ENCODE results near the gene FRMPD2. TPM values are rescaled to one million over a fixed set of nuclear protein-coding genes. Genes with fewer than 3 reads are reported as not detected.

Gene FRMPD2
- total and polyA plus RNA-seq, 2 of the 4 experiments (the other 2 are of a cell fraction) = 0.18 TPM; not detected in 1

- Histone ChIP-seq H3K79me1 (ENCODE audit: low read depth in 1 of 2, low read length in 2 of 2) (peaks cover 38 to 69% of the 10 kb centered on the region in 2 experiments), H3K4ac (ENCODE audit: low read depth, low read length) (no peak overlapping the region), H2AK5ac (ENCODE audit: low read depth, low read length) (no peak overlapping the region), H3K23ac (ENCODE audit: low read depth, low read length) (no peak overlapping the region), H3K36me3 (ENCODE audit: control insufficient read depth, insufficient read depth, low read length) (peaks cover 5% of the 10 kb centered on the region; the same call in 1 of the 2 replicates), H3K9me1 (ENCODE audit: insufficient read depth, low read length) (0 out of 2 replicates have a peak, but pooled peaks cover 5% of the 10 kb centered on the region), H4K5ac (ENCODE audit: low read depth, low read length) (no peak overlapping the region), H2AFZ (replicated peaks; ENCODE audit: low read length, poor library complexity) (no peak overlapping the region), H4K20me1 (ENCODE audit: insufficient read depth, low read length) (peaks cover 72% of the 10 kb centered on the region), H4K91ac (ENCODE audit: insufficient read depth, low read depth, low read length) (no peak overlapping the region), H3K9ac (ENCODE audit: low read depth, low read length) (no peak overlapping the region), H2AK9ac (replicated peaks; ENCODE audit: low read depth, low read length, poor library complexity) (no peak overlapping the region), H2BK5ac (ENCODE audit: low read depth, low read length, poor library complexity, severe bottlenecking) (no peak overlapping the region), H3K9me3 (ENCODE audit: control insufficient read depth, insufficient read depth, low read length) (no peaks in the 10 kb centered on the region), H3K27me3 (ENCODE audit: control insufficient read depth, insufficient read depth, low read length) (no peaks in the 10 kb centered on the region), H2BK20ac (ENCODE audit: low read depth, low read length) (no peak overlapping the region), H3K4me2 (ENCODE audit: low read depth, low read length) (no peak overlapping the region), H4K8ac (ENCODE audit: low read depth in 2 of 2, low read length in 2 of 2) (no peak overlapping the region), H3K14ac (replicated peaks; ENCODE audit: low read depth, low read length) (no peak overlapping the region), H3K4me1 (ENCODE audit: control insufficient read depth, insufficient read depth, low read length) (peaks cover 4% of the 10 kb centered on the region), H2BK120ac (ENCODE audit: low read depth, low read length) (no peak overlapping the region), H2BK15ac (ENCODE audit: low read depth, low read length) (no peak overlapping the region), H3K4me3 (ENCODE audit: insufficient read depth, low read depth, low read length) (no peak overlapping the region), H3K56ac (ENCODE audit: extremely low read depth, insufficient read depth, low read length) (no peak overlapping the region), H3K27ac (ENCODE audit: insufficient read depth, low read length) (no peak overlapping the region), H3K18ac (ENCODE audit: low read depth, low read length) (no peak overlapping the region)
- in situ Hi-C loops (cut with MboI; ENCODE audit: low sequenced_read_pairs) (no loop called here), dilution Hi-C loops (cut with HindIII; ENCODE audit: low sequenced_read_pairs, unreplicated experiment) (no loop called here), intact Hi-C loops (cut with micrococcal nuclease) (no loop called here)
- ChIA-PET POLR2A (ENCODE audit: unreplicated experiment) (no interaction called here), CTCF (no interaction called here)
- BruUV-seq (replicated peaks) = no TSS peak
- 100% methylated on average over 1 of the region's 8 CpGs; no CpG with 5 or more reads in 1 of the 2 experiments for WGBS, 2 experiments (ENCODE audit: extremely low coverage in 2 of 2, insufficient read length in 1 of 2)
- DNase-seq (no peak), ATAC-seq (ENCODE audit: low read depth) (no peak)
- TF ChIP-seq BHLHE40 (IDR thresholded peaks at IDR 0.05; ENCODE audit: low read depth, low read length) (no peak), SMC3 (IDR thresholded peaks at IDR 0.05; ENCODE audit: low read depth, low read length) (no peak), MAFK (IDR thresholded peaks at IDR 0.05; ENCODE audit: low read depth, low read length) (no peak), MAZ (IDR thresholded peaks at IDR 0.05; ENCODE audit: borderline replicate concordance, low read depth, low read length) (no peak), RFX5 (IDR thresholded peaks at IDR 0.05; ENCODE audit: low read depth, low read length) (no peak), FOS (IDR thresholded peaks at IDR 0.05; ENCODE audit: low read depth, low read length) (no peak)
- TF ChIP-seq, protein P1, sequence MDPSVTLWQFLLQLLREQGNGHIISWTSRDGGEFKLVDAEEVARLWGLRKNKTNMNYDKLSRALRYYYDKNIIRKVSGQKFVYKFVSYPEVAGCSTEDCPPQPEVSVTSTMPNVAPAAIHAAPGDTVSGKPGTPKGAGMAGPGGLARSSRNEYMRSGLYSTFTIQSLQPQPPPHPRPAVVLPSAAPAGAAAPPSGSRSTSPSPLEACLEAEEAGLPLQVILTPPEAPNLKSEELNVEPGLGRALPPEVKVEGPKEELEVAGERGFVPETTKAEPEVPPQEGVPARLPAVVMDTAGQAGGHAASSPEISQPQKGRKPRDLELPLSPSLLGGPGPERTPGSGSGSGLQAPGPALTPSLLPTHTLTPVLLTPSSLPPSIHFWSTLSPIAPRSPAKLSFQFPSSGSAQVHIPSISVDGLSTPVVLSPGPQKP (IDR thresholded peaks at IDR 0.05; ENCODE audit: borderline replicate concordance, low read depth, low read length) = no peak
Observed at GRCh38 chr10:48317321-48317990, 43.0 kb upstream of the FRMPD2 start.
